ENCODE results near the gene GABPB2.

The GABPB2 gene

GRCh38 chr1:151145304-151146071 lies 74.9 kb downstream of the GABPB2 start:
- in situ Hi-C loops (cut with MboI; ENCODE audit: low sequenced_read_pairs, unreplicated experiment) = no loop called here
- TF ChIP-seq, protein P1, sequence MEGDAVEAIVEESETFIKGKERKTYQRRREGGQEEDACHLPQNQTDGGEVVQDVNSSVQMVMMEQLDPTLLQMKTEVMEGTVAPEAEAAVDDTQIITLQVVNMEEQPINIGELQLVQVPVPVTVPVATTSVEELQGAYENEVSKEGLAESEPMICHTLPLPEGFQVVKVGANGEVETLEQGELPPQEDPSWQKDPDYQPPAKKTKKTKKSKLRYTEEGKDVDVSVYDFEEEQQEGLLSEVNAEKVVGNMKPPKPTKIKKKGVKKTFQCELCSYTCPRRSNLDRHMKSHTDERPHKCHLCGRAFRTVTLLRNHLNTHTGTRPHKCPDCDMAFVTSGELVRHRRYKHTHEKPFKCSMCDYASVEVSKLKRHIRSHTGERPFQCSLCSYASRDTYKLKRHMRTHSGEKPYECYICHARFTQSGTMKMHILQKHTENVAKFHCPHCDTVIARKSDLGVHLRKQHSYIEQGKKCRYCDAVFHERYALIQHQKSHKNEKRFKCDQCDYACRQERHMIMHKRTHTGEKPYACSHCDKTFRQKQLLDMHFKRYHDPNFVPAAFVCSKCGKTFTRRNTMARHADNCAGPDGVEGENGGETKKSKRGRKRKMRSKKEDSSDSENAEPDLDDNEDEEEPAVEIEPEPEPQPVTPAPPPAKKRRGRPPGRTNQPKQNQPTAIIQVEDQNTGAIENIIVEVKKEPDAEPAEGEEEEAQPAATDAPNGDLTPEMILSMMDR (IDR thresholded peaks at IDR 0.05; ENCODE audit: borderline replicate concordance, control extremely low read depth, extremely low read depth, insufficient read depth, missing control alignments) = no peak
- DNase-seq (ENCODE audit: low spot score) = no peak

DNA sequence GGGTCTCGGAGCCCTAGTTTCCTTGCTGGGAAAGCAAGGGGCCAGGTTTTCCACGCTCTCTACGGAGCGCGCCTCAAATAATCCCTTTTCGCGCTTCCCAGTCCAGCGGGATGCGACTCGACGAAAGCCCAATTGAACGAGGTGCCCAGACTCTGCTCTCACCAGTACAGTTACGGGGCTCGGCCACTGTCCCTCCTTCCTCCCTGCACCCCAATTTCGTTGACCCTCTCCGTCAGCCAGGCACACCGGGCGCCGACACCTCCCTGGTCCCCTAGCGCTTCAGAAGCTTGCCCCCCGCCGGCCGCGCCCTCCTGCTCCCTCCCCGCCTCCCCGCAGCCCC lies 75.5 kb downstream of the GABPB2 start:
- TF ChIP-seq, protein P1 (IDR thresholded peaks at IDR 0.05; ENCODE audit: borderline replicate concordance, control extremely low read depth, extremely low read depth, insufficient read depth, missing control alignments) = no peak
- in situ Hi-C loops (cut with MboI; ENCODE audit: low sequenced_read_pairs, unreplicated experiment) = no loop called here
- no peak for DNase-seq (ENCODE audit: low spot score)

GRCh38 chr1:151146412-151147131 lies 76.0 kb downstream of the GABPB2 start, which contains the start of gene SEMA6C:
SEMA6C (minus strand) TSS chr1:151146631; CDS start chr1:151142621, 4,010 bp downstream.
- peak; percentile 96 for DNase-seq (ENCODE audit: low spot score)
- TF ChIP-seq, protein P1 (IDR thresholded peaks at IDR 0.05; ENCODE audit: borderline replicate concordance, control extremely low read depth, extremely low read depth, insufficient read depth, missing control alignments) = no peak
- in situ Hi-C loops (cut with MboI; ENCODE audit: low sequenced_read_pairs, unreplicated experiment) = no loop called here

DNA sequence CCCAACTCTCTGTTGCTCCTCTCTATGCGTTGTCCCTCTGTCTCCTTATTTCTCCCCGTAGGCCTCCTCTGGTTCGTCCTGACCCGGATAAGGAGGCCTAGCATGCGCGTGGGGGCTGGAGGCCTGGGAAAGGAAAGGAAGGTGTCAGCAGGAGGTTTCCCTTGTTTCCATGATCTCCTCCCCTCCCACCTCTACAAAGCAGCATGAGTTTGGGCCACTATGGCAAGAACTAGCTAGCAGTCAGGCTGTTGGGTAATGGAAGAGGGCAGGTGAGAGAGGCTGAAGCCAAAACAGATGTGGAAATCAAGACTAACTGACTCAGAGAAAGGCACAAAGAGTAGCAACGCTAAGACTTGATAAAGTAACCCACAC lies 76.6 kb downstream of the GABPB2 start:
- in situ Hi-C loops (cut with MboI; ENCODE audit: low sequenced_read_pairs, unreplicated experiment) = no loop called here
- no peak for DNase-seq (ENCODE audit: low spot score)

DNA sequence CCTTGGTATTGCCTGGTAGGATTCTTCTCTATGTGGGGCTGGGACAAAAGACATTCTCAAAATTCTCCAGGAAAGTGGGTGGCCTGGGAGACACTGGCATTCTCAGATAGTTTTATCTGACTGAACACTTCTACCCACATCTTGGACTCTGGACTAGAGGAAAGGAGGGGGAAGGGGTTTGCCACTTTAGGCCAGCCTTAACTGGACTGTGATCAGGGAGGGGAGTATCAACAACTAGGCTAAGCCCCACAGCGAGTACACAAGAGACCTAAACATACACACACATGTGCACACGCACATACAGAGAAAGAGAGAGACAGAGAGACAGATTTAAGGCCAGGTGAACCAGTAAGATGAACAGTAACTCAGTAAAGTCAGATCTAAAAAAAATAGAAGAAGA lies 77.1 kb downstream of the GABPB2 start:
- TF ChIP-seq, protein P1 (IDR thresholded peaks at IDR 0.05; ENCODE audit: borderline replicate concordance, control extremely low read depth, extremely low read depth, insufficient read depth, missing control alignments) = no peak
- in situ Hi-C loops (cut with MboI; ENCODE audit: low sequenced_read_pairs, unreplicated experiment) = no loop called here
- DNase-seq (ENCODE audit: low spot score) = no peak

More for the DNA sequence above, 76.6 kb downstream of the GABPB2 start:
- TF ChIP-seq, protein P1 (IDR thresholded peaks at IDR 0.05; ENCODE audit: borderline replicate concordance, control extremely low read depth, extremely low read depth, insufficient read depth, missing control alignments) = no peak

DNA sequence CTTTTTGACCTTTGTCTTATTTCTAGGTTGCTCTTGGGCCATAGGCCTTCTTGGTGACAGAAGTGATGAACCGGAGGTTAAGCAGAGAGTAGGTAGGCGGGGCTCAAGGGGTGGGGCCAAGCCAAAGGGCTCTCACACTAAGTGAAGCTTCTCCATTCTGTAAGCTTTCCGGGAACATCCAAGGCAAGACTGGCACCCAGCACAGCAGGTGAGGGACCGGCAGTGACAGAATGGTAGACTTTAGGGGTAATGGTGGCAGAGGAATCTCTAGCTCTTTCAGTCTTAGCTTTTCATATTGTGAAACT lies 85.9 kb downstream of the GABPB2 start, which contains the start of gene TNFAIP8L2:
TSS of gene TNFAIP8L2 (plus strand) at position 135 of the 305 bp plus-strand sequence. CDS start 2,049 bp downstream, outside the sequence.
- in situ Hi-C loops (cut with MboI; ENCODE audit: low sequenced_read_pairs, unreplicated experiment) = loop anchor here (10.0 kb wide), 1 partner anchor 62 kb away; no protein-coding TSS in a partner anchor
- peak; percentile 69 for DNase-seq (ENCODE audit: low spot score)
- TF ChIP-seq, protein P1 (IDR thresholded peaks at IDR 0.05; ENCODE audit: borderline replicate concordance, control extremely low read depth, extremely low read depth, insufficient read depth, missing control alignments) = no peak
